NB4 (cell line): ENCODE results near the gene KLF17.

Experiments used
- CTCF ChIP-seq: IDR thresholded peaks from one replicate; pipeline ENCODE4 v1.5.1; 2012; ENCODE audit warnings: low read depth, low read length
- MYC ChIP-seq: IDR thresholded peaks from 2 replicates; pipeline ENCODE4 v1.6.1; 2011; ENCODE audit warnings: low read depth, low read length
- POLR2A ChIP-seq: IDR thresholded peaks from 2 replicates; pipeline ENCODE4 v1.6.1; 2011; ENCODE audit warnings: mild to moderate bottlenecking; ENCODE audit not compliant: insufficient read length; ENCODE audit errors: extremely low read depth

GRCh38 chr1:44131411-44131810 is 12.8 kb downstream of the KLF17 start:
- TF ChIP-seq POLR2A (no peak), MYC (no peak), CTCF (no peak)
